WTC11 (cell line): Measurements from ENCODE around the gene LRRC17. TPM values are rescaled to one million over a fixed set of nuclear protein-coding genes. Genes with fewer than 3 reads are reported as not detected.

ENCODE experiments used
- ATAC-seq: fragments of 200-7000 bp; cut with Tn5 transposase; 2 replicates; pipeline ENCODE4 v1.10.0; 2021; ENCODE audit warnings: mild to moderate bottlenecking, moderate library complexity
- CTCF ChIA-PET: fragments of 300-600 bp; sonication (Branson Sonifier 250); formaldehyde crosslinking; loops from one replicate; lab custom pipeline; 2021; ENCODE audit warnings: antibody characterized with exemption; lab: Charles Lee
- POLR2A ChIA-PET: fragments of 350-600 bp; sonication (Branson Sonifier 250); formaldehyde crosslinking; loops from one replicate; lab custom pipeline; 2021; ENCODE audit warnings: antibody characterized with exemption; lab: Charles Lee
- DNase-seq: peaks from one replicate; pipeline ENCODE4 v3.0.0; 2021; ENCODE audit warnings: low spot score
- H3K27ac Mint-ChIP-seq: 2 replicates; pipeline ENCODE4 v1.8.0; 2021; ENCODE audit warnings: mixed read lengths
- H3K27me3 Mint-ChIP-seq: 2 replicates; pipeline ENCODE4 v1.8.0; 2021; ENCODE audit warnings: low read depth, mild to moderate bottlenecking, moderate library complexity, mixed read lengths
- H3K36me3 Mint-ChIP-seq: 2 replicates; pipeline ENCODE4 v1.8.0; 2021; ENCODE audit warnings: mixed read lengths
- H3K4me1 Mint-ChIP-seq: 2 replicates; pipeline ENCODE4 v1.8.0; 2022; ENCODE audit warnings: mixed read lengths
- H3K4me3 Mint-ChIP-seq: 2 replicates; pipeline ENCODE4 v1.8.0; 2021; ENCODE audit warnings: mild to moderate bottlenecking, moderate library complexity, mixed read lengths
- H3K9me3 Mint-ChIP-seq: 2 replicates; pipeline ENCODE4 v1.8.0; 2021; ENCODE audit warnings: mixed read lengths
- AFF4 ChIP-seq: sonication (generic); formaldehyde crosslinking; IDR thresholded peaks from 2 replicates; pipeline ENCODE4 v1.8.1; 2023; ENCODE audit warnings: mild to moderate bottlenecking, missing genetic modification reagents, borderline replicate concordance
- CREM ChIP-seq: sonication (generic); formaldehyde crosslinking; IDR thresholded peaks from 2 replicates; pipeline ENCODE4 v1.8.1; 2022; ENCODE audit warnings: mild to moderate bottlenecking, missing genetic modification reagents, moderate library complexity
- E2F1 ChIP-seq: sonication (generic); formaldehyde crosslinking; IDR thresholded peaks from 2 replicates; pipeline ENCODE4 v1.8.0; 2022; ENCODE audit warnings: mild to moderate bottlenecking, missing genetic modification reagents
- ETV6 ChIP-seq: sonication (generic); formaldehyde crosslinking; IDR thresholded peaks from 2 replicates; pipeline ENCODE4 v1.8.1; 2022; ENCODE audit warnings: mild to moderate bottlenecking, missing genetic modification reagents
- JAZF1 ChIP-seq: fragments of 250-450 bp; sonication (Bioruptor Pico); IDR thresholded peaks from 2 replicates; pipeline ENCODE4 v1.9.0; 2021; ENCODE audit warnings: moderate library complexity, mild to moderate bottlenecking, inconsistent platforms
- MYBL2 ChIP-seq: sonication (generic); formaldehyde crosslinking; IDR thresholded peaks from 2 replicates; pipeline ENCODE4 v1.8.1; 2023; ENCODE audit warnings: mild to moderate bottlenecking, moderate library complexity, missing genetic modification reagents
- STAT6 ChIP-seq: sonication (generic); formaldehyde crosslinking; conservative IDR thresholded peaks from 2 replicates; pipeline ENCODE4 v1.8.1; 2023; ENCODE audit warnings: mild to moderate bottlenecking, low read depth, missing genetic modification reagents, moderate library complexity
- TCF7 ChIP-seq: sonication (generic); formaldehyde crosslinking; IDR thresholded peaks from 2 replicates; pipeline ENCODE4 v1.8.0; 2022; ENCODE audit warnings: mild to moderate bottlenecking, low read depth, missing genetic modification reagents, moderate library complexity
- TEAD1 ChIP-seq: sonication (generic); formaldehyde crosslinking; IDR thresholded peaks from 2 replicates; pipeline ENCODE4 v1.8.0; 2022; ENCODE audit warnings: mild to moderate bottlenecking, missing genetic modification reagents
- ZNF138 ChIP-seq: sonication (generic); formaldehyde crosslinking; conservative IDR thresholded peaks from 2 replicates; pipeline ENCODE4 v1.8.1; 2022; ENCODE audit warnings: mild to moderate bottlenecking, moderate library complexity, missing genetic modification reagents
- ZNF512 ChIP-seq: sonication (generic); formaldehyde crosslinking; IDR thresholded peaks from 2 replicates; pipeline ENCODE4 v1.8.1; 2022; ENCODE audit warnings: missing genetic modification reagents, borderline replicate concordance
- ZNF671 ChIP-seq: fragments of 250-450 bp; sonication (Bioruptor Pico); IDR thresholded peaks from 2 replicates; pipeline ENCODE4 v1.8.0; 2021; ENCODE audit warnings: mild to moderate bottlenecking
- total RNA-seq: library from RNA; stranded (reverse); gene quantifications from 3 replicates; pipeline ENCODE4 v1.2.3, GENCODE V29; 2021
- TF ChIP-seq, protein P1 (sequence below): fragments of 250-450 bp; sonication (Bioruptor Pico); IDR thresholded peaks from 2 replicates; pipeline ENCODE4 v1.9.0; 2021; ENCODE audit warnings: moderate library complexity, mild to moderate bottlenecking, inconsistent platforms, borderline replicate concordance
- TF ChIP-seq, protein P2 (sequence below): fragments of 250-450 bp; sonication (Bioruptor Pico); IDR thresholded peaks from 2 replicates; pipeline ENCODE4 v1.9.0; 2021; ENCODE audit warnings: mild to moderate bottlenecking, borderline replicate concordance
- TF ChIP-seq, protein P3 (sequence below): sonication (generic); formaldehyde crosslinking; IDR thresholded peaks from 2 replicates; pipeline ENCODE4 v1.8.0; 2022; ENCODE audit warnings: mild to moderate bottlenecking, missing genetic modification reagents
- TF ChIP-seq, protein P4 (sequence below): sonication (generic); formaldehyde crosslinking; IDR thresholded peaks from 2 replicates; pipeline ENCODE4 v1.8.1; 2022; ENCODE audit warnings: low read depth, mild to moderate bottlenecking, moderate library complexity, missing genetic modification reagents, borderline replicate concordance

The LRRC17 gene
- total RNA-seq, 1 experiment from 2014 or later = 1.6 TPM

DNA sequence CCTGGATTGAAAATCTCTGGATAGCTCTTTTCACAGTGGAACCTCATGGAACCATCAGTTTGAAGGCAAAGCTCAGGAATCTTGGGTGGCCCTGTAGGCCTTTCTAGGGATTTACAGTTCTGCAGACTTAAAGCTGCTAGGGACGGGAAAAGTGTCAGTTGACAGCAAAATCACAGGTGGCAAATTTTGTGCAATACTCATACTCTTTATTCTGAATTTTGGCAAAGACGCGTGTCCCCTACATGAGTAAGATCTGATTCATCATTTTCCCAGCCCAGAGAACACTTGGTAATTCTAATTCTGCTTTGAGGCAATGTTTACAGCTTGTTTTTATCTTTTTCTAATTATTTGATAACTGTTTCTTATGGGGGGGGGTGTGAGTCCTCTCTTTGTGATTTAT is 3.6 kb downstream of the LRRC17 start:
- CTCF ChIA-PET = interaction anchor here (0.5 to 1.6 kb wide), 4 partner anchors 10 to 145 kb away, joined by 4 to 6 read pairs (median 4); no protein-coding TSS in a partner anchor
- Mint-ChIP-seq H3K36me3 (no peaks in the 10 kb centered on the region), H3K27me3 (no peaks in the 10 kb centered on the region), H3K27ac (no peak overlapping the region), H3K4me3 (no peak overlapping the region), H3K9me3 (no peaks in the 10 kb centered on the region), H3K4me1 (peaks cover 45% of the 10 kb centered on the region)
- no peak for DNase-seq
- peak; percentile 7; the same call in 1 of the 2 replicates for ATAC-seq
- POLR2A ChIA-PET = interaction anchor here (0.6 kb wide), 1 partner anchor 10 kb away, joined by 4 read pairs; no protein-coding TSS in a partner anchor
- TF ChIP-seq TCF7 (CRISPR knock-in tag) (no peak), TEAD1 (CRISPR knock-in tag) (no peak), JAZF1 (no peak), STAT6 (CRISPR knock-in tag) (no peak), ZNF671 (no peak)
- TF ChIP-seq, protein P1, sequence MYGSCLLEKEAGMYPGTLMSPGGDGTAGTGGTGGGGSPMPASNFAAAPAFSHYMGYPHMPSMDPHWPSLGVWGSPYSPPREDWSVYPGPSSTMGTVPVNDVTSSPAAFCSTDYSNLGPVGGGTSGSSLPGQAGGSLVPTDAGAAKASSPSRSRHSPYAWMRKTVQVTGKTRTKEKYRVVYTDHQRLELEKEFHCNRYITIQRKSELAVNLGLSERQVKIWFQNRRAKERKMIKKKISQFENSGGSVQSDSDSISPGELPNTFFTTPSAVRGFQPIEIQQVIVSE (CRISPR knock-in tag) = no peak
- TF ChIP-seq, protein P2, sequence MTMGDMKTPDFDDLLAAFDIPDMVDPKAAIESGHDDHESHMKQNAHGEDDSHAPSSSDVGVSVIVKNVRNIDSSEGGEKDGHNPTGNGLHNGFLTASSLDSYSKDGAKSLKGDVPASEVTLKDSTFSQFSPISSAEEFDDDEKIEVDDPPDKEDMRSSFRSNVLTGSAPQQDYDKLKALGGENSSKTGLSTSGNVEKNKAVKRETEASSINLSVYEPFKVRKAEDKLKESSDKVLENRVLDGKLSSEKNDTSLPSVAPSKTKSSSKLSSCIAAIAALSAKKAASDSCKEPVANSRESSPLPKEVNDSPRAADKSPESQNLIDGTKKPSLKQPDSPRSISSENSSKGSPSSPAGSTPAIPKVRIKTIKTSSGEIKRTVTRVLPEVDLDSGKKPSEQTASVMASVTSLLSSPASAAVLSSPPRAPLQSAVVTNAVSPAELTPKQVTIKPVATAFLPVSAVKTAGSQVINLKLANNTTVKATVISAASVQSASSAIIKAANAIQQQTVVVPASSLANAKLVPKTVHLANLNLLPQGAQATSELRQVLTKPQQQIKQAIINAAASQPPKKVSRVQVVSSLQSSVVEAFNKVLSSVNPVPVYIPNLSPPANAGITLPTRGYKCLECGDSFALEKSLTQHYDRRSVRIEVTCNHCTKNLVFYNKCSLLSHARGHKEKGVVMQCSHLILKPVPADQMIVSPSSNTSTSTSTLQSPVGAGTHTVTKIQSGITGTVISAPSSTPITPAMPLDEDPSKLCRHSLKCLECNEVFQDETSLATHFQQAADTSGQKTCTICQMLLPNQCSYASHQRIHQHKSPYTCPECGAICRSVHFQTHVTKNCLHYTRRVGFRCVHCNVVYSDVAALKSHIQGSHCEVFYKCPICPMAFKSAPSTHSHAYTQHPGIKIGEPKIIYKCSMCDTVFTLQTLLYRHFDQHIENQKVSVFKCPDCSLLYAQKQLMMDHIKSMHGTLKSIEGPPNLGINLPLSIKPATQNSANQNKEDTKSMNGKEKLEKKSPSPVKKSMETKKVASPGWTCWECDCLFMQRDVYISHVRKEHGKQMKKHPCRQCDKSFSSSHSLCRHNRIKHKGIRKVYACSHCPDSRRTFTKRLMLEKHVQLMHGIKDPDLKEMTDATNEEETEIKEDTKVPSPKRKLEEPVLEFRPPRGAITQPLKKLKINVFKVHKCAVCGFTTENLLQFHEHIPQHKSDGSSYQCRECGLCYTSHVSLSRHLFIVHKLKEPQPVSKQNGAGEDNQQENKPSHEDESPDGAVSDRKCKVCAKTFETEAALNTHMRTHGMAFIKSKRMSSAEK (CRISPR knock-in tag) = no peak
- TF ChIP-seq, all 79 proteins: peak for 0

GRCh38 chr7:102916881-102917280 is 4.1 kb downstream of the LRRC17 start:
- Mint-ChIP-seq H3K27ac (peak overlapping the region; percentile 89; the same call in 1 of the 2 replicates), H3K4me1 (peaks cover 45% of the 10 kb centered on the region)
- no peak for ATAC-seq
- TF ChIP-seq ZNF138 (CRISPR knock-in tag) = no peak
- TF ChIP-seq, protein P3, sequence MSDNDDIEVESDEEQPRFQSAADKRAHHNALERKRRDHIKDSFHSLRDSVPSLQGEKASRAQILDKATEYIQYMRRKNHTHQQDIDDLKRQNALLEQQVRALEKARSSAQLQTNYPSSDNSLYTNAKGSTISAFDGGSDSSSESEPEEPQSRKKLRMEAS (CRISPR knock-in tag) = no peak
- TF ChIP-seq CREM (CRISPR knock-in tag) = no peak
- TF ChIP-seq MYBL2 (CRISPR knock-in tag) = no peak
- TF ChIP-seq, protein P4, sequence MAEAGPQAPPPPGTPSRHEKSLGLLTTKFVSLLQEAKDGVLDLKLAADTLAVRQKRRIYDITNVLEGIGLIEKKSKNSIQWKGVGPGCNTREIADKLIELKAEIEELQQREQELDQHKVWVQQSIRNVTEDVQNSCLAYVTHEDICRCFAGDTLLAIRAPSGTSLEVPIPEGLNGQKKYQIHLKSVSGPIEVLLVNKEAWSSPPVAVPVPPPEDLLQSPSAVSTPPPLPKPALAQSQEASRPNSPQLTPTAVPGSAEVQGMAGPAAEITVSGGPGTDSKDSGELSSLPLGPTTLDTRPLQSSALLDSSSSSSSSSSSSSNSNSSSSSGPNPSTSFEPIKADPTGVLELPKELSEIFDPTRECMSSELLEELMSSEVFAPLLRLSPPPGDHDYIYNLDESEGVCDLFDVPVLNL (CRISPR knock-in tag) = no peak
- no peak for TF ChIP-seq AFF4 (CRISPR knock-in tag)
- TF ChIP-seq TCF7 (CRISPR knock-in tag) = no peak
- TF ChIP-seq E2F1 (CRISPR knock-in tag) = no peak
- TF ChIP-seq ETV6 (CRISPR knock-in tag) = no peak
- TF ChIP-seq, protein P1 (CRISPR knock-in tag) = no peak
- TF ChIP-seq ZNF512 (CRISPR knock-in tag) = no peak

More at GRCh38 chr7:102916881-102917280, 4.1 kb downstream of the LRRC17 start:
- no peak for DNase-seq
- H3K36me3 Mint-ChIP-seq = no peaks in the 10 kb centered on the region
- H3K27me3 Mint-ChIP-seq = no peaks in the 10 kb centered on the region
- ChIA-PET POLR2A (interaction anchor here (0.6 kb wide), 1 partner anchor 9 kb away, joined by 4 read pairs; no protein-coding TSS in a partner anchor), CTCF (interaction anchor here (0.5 to 1.6 kb wide), 4 partner anchors 9 to 145 kb away, joined by 3 to 6 read pairs (median 4); no protein-coding TSS in a partner anchor)
- no peaks in the 10 kb centered on the region for H3K9me3 Mint-ChIP-seq
- H3K4me3 Mint-ChIP-seq = no peak overlapping the region
